K562 (cell line): ENCODE measurements around the gene P4HTM. TPM values are rescaled to one million over a fixed set of nuclear protein-coding genes. Genes with fewer than 3 reads are reported as not detected.

Source experiments
- C11orf30 ChIP-seq: fragments of 450-650 bp; IDR thresholded peaks from 2 replicates; pipeline ENCODE4 v1.6.1; 2016; ENCODE audit warnings: low read depth, mild to moderate bottlenecking
- DACH1 ChIP-seq: fragments of 450-650 bp; IDR thresholded peaks from 2 replicates; pipeline ENCODE4 v1.6.1; 2018; ENCODE audit not compliant: partially characterized antibody
- NFE2L1 ChIP-seq: fragments of 450-650 bp; IDR thresholded peaks from 2 replicates; pipeline ENCODE4 v1.6.1; 2016; ENCODE audit warnings: missing genetic modification characterization, low read depth, mild to moderate bottlenecking, missing compliant biosample characterization, moderate library complexity, borderline replicate concordance
- PURB ChIP-seq: sonication (generic); formaldehyde crosslinking; IDR thresholded peaks from 2 replicates; pipeline ENCODE4 v1.9.0; 2021; ENCODE audit warnings: low read depth, mild to moderate bottlenecking, missing genetic modification reagents
- SPI1 ChIP-seq: IDR thresholded peaks from 2 replicates; pipeline ENCODE4 v1.6.1; 2011; ENCODE audit warnings: low read depth, low read length, control low read depth, borderline replicate concordance
- polyA plus RNA-seq, 8 experiments: library from polyadenylated mRNA; depleted of rRNA in 4 of 8; stranded (reverse) in 5 of 8; unstranded in 3 of 8; fragments of >200 nt; fragmentation: Nextera tagmentation in 2 of 8; fragmentation: Illumina TruSeq in 1 of 8; extraction: Ambion mirVana in 2 of 8; extraction: Trizol in 1 of 8; gene quantifications; 2 replicates each; pipeline versions ENCODE4 v1.2.1 to v1.2.3, GENCODE V29; 2011 to 2014; ENCODE audit warnings: inconsistent platforms in 1 of 8, missing spikeins in 1 of 8
- total RNA-seq, 7 experiments: library from RNA; depleted of rRNA in 6 of 7; stranded (reverse); fragments of >200 nt in 6 of 7; fragmentation: Illumina TruSeq in 2 of 7; extraction: Trizol in 2 of 7; gene quantifications; 2 replicates each; pipeline versions ENCODE4 v1.2.1 to v1.2.3, GENCODE V29; 2011 to 2021; ENCODE audit warnings: low replicate concordance in 1 of 7
- TF ChIP-seq, protein P1 (sequence below), 2 experiments: fragments of 450-650 bp; formaldehyde crosslinking in 1 of 2; IDR thresholded peaks; 2 replicates each; pipeline versions ENCODE4 v1.4.0 to v1.6.1; 2014 to 2020; ENCODE audit warnings: mild to moderate bottlenecking in 2 of 2, borderline replicate concordance in 1 of 2, low read depth in 1 of 2
- TF ChIP-seq, protein P2 (sequence below): fragments of 450-650 bp; IDR thresholded peaks from 2 replicates; pipeline ENCODE4 v1.6.1; 2016; ENCODE audit warnings: mild to moderate bottlenecking, moderate library complexity

The P4HTM gene
- total and polyA plus RNA-seq, 9 of the 15 experiments (the other 6 are each of a cell fraction or from before 2014, with no cell fraction given), result 0.09 to 0.66 (median 0.25) TPM; not detected in 2

DNA sequence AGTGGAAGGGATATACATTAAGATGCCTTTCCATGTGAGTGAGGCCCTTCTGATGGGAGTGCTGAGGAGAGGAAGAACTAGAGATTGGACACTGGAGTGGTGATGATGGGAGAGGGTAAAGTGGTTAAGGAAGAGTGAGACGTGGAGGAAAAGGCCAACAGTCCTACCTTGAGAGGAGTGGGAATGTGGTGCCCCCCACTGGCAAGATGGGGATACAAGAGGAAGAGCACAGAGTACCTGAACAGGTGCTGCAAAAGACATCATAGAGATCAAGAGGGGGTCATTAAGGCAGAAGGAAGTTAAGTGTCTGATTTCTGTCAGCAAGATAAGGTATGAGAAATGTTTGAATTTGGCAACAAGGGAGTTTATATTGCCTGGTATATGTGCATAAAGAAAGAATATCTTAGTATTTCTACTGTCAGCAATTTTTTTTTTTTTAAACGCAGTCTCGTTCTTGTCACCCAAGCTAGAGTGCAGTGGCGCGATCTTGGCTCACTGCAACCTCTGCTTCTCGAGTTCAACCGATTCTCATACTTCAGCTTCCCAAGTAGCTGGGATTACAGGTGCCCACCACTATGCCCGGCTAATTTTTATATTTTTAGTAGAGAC, 37.4 kb upstream of the P4HTM start (continued):
- TF ChIP-seq, protein P1, sequence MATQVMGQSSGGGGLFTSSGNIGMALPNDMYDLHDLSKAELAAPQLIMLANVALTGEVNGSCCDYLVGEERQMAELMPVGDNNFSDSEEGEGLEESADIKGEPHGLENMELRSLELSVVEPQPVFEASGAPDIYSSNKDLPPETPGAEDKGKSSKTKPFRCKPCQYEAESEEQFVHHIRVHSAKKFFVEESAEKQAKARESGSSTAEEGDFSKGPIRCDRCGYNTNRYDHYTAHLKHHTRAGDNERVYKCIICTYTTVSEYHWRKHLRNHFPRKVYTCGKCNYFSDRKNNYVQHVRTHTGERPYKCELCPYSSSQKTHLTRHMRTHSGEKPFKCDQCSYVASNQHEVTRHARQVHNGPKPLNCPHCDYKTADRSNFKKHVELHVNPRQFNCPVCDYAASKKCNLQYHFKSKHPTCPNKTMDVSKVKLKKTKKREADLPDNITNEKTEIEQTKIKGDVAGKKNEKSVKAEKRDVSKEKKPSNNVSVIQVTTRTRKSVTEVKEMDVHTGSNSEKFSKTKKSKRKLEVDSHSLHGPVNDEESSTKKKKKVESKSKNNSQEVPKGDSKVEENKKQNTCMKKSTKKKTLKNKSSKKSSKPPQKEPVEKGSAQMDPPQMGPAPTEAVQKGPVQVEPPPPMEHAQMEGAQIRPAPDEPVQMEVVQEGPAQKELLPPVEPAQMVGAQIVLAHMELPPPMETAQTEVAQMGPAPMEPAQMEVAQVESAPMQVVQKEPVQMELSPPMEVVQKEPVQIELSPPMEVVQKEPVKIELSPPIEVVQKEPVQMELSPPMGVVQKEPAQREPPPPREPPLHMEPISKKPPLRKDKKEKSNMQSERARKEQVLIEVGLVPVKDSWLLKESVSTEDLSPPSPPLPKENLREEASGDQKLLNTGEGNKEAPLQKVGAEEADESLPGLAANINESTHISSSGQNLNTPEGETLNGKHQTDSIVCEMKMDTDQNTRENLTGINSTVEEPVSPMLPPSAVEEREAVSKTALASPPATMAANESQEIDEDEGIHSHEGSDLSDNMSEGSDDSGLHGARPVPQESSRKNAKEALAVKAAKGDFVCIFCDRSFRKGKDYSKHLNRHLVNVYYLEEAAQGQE (IDR thresholded peaks at IDR 0.05; ENCODE audit: borderline replicate concordance), result peak; percentile 24; the same call in 1 of the 2 replicates
- TF ChIP-seq, protein P1 (CRISPR knock-in tag; IDR thresholded peaks at IDR 0.05; ENCODE audit: low read depth), result no peak
- TF ChIP-seq PURB (CRISPR knock-in tag) (no peak), C11orf30 (peak; percentile 52; the same call in 1 of the 2 replicates), NFE2L1 (no peak), DACH1 (no peak), SPI1 (0 out of 2 replicates have a peak, but pooled peaks have one; percentile 5)
- TF ChIP-seq, protein P2, sequence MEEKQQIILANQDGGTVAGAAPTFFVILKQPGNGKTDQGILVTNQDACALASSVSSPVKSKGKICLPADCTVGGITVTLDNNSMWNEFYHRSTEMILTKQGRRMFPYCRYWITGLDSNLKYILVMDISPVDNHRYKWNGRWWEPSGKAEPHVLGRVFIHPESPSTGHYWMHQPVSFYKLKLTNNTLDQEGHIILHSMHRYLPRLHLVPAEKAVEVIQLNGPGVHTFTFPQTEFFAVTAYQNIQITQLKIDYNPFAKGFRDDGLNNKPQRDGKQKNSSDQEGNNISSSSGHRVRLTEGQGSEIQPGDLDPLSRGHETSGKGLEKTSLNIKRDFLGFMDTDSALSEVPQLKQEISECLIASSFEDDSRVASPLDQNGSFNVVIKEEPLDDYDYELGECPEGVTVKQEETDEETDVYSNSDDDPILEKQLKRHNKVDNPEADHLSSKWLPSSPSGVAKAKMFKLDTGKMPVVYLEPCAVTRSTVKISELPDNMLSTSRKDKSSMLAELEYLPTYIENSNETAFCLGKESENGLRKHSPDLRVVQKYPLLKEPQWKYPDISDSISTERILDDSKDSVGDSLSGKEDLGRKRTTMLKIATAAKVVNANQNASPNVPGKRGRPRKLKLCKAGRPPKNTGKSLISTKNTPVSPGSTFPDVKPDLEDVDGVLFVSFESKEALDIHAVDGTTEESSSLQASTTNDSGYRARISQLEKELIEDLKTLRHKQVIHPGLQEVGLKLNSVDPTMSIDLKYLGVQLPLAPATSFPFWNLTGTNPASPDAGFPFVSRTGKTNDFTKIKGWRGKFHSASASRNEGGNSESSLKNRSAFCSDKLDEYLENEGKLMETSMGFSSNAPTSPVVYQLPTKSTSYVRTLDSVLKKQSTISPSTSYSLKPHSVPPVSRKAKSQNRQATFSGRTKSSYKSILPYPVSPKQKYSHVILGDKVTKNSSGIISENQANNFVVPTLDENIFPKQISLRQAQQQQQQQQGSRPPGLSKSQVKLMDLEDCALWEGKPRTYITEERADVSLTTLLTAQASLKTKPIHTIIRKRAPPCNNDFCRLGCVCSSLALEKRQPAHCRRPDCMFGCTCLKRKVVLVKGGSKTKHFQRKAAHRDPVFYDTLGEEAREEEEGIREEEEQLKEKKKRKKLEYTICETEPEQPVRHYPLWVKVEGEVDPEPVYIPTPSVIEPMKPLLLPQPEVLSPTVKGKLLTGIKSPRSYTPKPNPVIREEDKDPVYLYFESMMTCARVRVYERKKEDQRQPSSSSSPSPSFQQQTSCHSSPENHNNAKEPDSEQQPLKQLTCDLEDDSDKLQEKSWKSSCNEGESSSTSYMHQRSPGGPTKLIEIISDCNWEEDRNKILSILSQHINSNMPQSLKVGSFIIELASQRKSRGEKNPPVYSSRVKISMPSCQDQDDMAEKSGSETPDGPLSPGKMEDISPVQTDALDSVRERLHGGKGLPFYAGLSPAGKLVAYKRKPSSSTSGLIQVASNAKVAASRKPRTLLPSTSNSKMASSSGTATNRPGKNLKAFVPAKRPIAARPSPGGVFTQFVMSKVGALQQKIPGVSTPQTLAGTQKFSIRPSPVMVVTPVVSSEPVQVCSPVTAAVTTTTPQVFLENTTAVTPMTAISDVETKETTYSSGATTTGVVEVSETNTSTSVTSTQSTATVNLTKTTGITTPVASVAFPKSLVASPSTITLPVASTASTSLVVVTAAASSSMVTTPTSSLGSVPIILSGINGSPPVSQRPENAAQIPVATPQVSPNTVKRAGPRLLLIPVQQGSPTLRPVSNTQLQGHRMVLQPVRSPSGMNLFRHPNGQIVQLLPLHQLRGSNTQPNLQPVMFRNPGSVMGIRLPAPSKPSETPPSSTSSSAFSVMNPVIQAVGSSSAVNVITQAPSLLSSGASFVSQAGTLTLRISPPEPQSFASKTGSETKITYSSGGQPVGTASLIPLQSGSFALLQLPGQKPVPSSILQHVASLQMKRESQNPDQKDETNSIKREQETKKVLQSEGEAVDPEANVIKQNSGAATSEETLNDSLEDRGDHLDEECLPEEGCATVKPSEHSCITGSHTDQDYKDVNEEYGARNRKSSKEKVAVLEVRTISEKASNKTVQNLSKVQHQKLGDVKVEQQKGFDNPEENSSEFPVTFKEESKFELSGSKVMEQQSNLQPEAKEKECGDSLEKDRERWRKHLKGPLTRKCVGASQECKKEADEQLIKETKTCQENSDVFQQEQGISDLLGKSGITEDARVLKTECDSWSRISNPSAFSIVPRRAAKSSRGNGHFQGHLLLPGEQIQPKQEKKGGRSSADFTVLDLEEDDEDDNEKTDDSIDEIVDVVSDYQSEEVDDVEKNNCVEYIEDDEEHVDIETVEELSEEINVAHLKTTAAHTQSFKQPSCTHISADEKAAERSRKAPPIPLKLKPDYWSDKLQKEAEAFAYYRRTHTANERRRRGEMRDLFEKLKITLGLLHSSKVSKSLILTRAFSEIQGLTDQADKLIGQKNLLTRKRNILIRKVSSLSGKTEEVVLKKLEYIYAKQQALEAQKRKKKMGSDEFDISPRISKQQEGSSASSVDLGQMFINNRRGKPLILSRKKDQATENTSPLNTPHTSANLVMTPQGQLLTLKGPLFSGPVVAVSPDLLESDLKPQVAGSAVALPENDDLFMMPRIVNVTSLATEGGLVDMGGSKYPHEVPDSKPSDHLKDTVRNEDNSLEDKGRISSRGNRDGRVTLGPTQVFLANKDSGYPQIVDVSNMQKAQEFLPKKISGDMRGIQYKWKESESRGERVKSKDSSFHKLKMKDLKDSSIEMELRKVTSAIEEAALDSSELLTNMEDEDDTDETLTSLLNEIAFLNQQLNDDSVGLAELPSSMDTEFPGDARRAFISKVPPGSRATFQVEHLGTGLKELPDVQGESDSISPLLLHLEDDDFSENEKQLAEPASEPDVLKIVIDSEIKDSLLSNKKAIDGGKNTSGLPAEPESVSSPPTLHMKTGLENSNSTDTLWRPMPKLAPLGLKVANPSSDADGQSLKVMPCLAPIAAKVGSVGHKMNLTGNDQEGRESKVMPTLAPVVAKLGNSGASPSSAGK, result no peak
